Measurements from ENCODE around the gene DIRAS3.

DIRAS3 gene

DNA sequence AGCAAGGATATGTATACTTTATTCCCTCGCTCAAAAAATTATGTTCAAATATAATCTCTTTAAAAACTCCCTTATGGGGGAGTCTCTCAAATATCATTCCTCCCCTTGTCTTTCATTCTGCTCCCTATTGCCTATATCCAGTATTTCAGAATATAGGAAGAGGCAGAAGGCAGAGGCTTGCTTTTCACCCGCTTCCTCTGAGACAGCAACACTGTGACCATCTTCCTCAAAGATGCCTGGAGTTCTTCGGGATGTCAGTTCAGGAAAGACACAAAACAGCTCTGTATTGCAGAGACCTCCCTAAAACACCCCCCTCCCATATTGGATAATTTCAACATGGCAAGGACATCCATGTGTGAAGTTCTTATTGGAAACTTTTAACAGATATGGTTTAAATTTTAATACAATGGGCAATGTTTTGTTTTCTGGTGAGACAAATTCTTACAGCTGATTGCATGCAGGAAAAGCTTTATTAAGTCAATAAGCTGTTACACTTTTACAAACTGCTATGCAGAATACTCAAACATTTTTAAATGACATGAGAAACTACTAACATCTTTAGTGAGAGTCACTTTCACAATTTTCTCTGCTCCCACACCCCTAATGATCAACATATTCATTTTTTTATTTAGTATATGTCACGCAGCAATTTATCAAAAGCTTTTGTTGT, 4.8 kb downstream of the DIRAS3 start:
- Histone ChIP-seq H3K27ac (ENCODE audit: low read depth, low read length) (no peak overlapping the region), H3K18ac (ENCODE audit: low read length) (no peak overlapping the region), H3K4me2 (ENCODE audit: low read length) (no peak overlapping the region), H3K4ac (ENCODE audit: low read depth, low read length) (no peak overlapping the region), H4K8ac (ENCODE audit: low read depth, low read length) (no peak overlapping the region), H3K9me3 (ENCODE audit: insufficient read depth, low read depth, low read length) (peaks cover 4% of the 10 kb centered on the region), H2BK120ac (ENCODE audit: insufficient read depth, low read length, poor library complexity) (no peak overlapping the region), H3K14ac (ENCODE audit: low read length) (no peak overlapping the region), H3K9ac (ENCODE audit: low read length) (no peak overlapping the region), H3K4me1 (ENCODE audit: control insufficient read depth in 1 of 2, insufficient read depth in 2 of 2, low read length in 2 of 2) (peaks cover 0 to 3% of the 10 kb centered on the region in 2 experiments), H3K79me1 (ENCODE audit: low read length) (no peaks in the 10 kb centered on the region), H2BK12ac (ENCODE audit: low read length) (no peak overlapping the region), H3K27me3 (ENCODE audit: insufficient read depth, low read length) (no peaks in the 10 kb centered on the region), H2AFZ (ENCODE audit: insufficient read depth, low read length, poor library complexity) (no peak overlapping the region), H3K4me3 (ENCODE audit: low read depth, low read length) (no peak overlapping the region), H4K12ac (ENCODE audit: low read depth, low read length) (no peak overlapping the region), H3K79me2 (ENCODE audit: control insufficient read depth, insufficient read depth, low read length, poor library complexity) (no peaks in the 10 kb centered on the region), H2BK5ac (ENCODE audit: low read depth, low read length, poor library complexity) (no peak overlapping the region), H4K91ac (ENCODE audit: low read depth, low read length) (no peak overlapping the region), H2AK5ac (ENCODE audit: low read length) (no peak overlapping the region), H3K36me3 (ENCODE audit: control insufficient read depth in 1 of 2, insufficient read depth in 2 of 2, low read length in 2 of 2) (no peaks in the 10 kb centered on the region), H3K23ac (ENCODE audit: low read length) (no peak overlapping the region)
- no peak for DNase-seq
- WGBS (ENCODE audit: extremely low coverage, insufficient coverage, insufficient read length): no CpG with 5 or more reads among the region's 4 CpGs

DNA sequence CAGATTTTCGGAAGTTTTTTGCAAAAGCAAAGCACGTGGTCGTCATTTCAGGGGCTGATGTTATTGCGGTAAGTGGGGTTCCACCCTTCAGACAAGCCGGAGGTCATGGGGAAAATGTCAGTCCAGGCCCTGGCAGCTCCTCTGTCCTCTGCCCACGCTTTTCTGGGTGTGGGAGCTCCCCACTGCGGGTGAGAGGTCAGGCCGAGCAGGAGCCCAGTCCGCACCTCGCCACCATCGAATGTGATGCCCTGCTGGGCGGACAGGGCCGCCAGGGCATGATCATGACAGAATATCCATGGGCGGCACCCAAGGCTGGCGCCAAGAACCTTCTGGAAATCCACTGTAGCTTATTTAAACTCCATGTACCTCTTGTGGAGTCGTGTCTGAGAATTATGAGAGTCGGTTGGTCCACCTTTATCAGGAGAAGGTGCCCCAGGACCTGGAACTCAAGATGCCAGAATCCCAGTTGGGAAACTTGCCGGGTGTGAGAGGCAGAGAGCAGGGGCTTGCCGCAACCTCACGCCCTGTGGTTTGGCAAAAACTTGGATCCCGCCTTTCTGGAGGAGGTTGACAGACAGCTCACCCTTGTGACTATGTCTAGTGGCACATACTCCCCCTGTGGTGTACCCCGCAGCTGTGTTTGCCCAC, 6.9 kb downstream of the DIRAS3 start:
- no peak overlapping the region for H3K27ac ChIP-seq (ENCODE audit: low read depth, low read length)
- no peak overlapping the region for H3K4me3 ChIP-seq (ENCODE audit: low read depth, low read length)
- DNase-seq: no peak
- no peak overlapping the region for H3K4ac ChIP-seq (ENCODE audit: low read depth, low read length)
- peaks cover 2% of the 10 kb centered on the region for H3K9me3 ChIP-seq (ENCODE audit: insufficient read depth, low read depth, low read length)
- no peaks in the 10 kb centered on the region for H3K36me3 ChIP-seq (ENCODE audit: control insufficient read depth in 1 of 2, insufficient read depth in 2 of 2, low read length in 2 of 2)
- no peaks in the 10 kb centered on the region for H3K79me1 ChIP-seq (ENCODE audit: low read length)
- H3K9ac ChIP-seq (ENCODE audit: low read length): no peak overlapping the region
- no peak overlapping the region for H3K4me2 ChIP-seq (ENCODE audit: low read length)
- H3K27me3 ChIP-seq (ENCODE audit: insufficient read depth, low read length): no peaks in the 10 kb centered on the region
- no peaks in the 10 kb centered on the region for H3K4me1 ChIP-seq (ENCODE audit: control insufficient read depth in 1 of 2, insufficient read depth in 2 of 2, low read length in 2 of 2)
- no peak overlapping the region for H2AFZ ChIP-seq (ENCODE audit: insufficient read depth, low read length, poor library complexity)
- WGBS (ENCODE audit: extremely low coverage, insufficient coverage, insufficient read length): no CpG with 5 or more reads among the region's 22 CpGs
- H4K12ac ChIP-seq (ENCODE audit: low read depth, low read length): no peak overlapping the region
- H4K91ac ChIP-seq (ENCODE audit: low read depth, low read length): no peak overlapping the region
- no peak overlapping the region for H2AK5ac ChIP-seq (ENCODE audit: low read length)
- H3K18ac ChIP-seq (ENCODE audit: low read length): no peak overlapping the region
- H4K8ac ChIP-seq (ENCODE audit: low read depth, low read length): no peak overlapping the region
- no peak overlapping the region for H2BK120ac ChIP-seq (ENCODE audit: insufficient read depth, low read length, poor library complexity)
- no peak overlapping the region for H2BK5ac ChIP-seq (ENCODE audit: low read depth, low read length, poor library complexity)
- H3K14ac ChIP-seq (ENCODE audit: low read length): no peak overlapping the region
- H3K79me2 ChIP-seq (ENCODE audit: control insufficient read depth, insufficient read depth, low read length, poor library complexity): no peaks in the 10 kb centered on the region
- H3K23ac ChIP-seq (ENCODE audit: low read length): no peak overlapping the region
- H2BK12ac ChIP-seq (ENCODE audit: low read length): no peak overlapping the region

DNA sequence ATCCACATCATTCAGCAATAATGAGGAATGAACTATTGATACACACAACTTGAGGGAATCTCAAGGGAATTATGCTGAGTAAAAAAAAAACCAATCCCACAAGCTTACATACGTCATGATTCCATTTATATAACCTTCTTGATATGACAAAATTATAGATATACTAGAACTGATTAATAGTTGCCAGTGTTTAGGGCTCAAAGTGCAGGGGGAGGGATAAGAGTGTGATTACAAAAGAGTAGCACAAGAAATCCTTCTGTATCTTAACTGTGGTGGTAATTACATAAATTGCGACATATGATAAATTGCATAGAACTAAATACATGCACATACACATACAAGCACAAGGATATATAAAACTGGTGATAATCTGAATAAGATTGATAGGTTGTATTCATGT, 13.5 kb downstream of the DIRAS3 start:
- no peaks in the 10 kb centered on the region for H3K4me1 ChIP-seq (ENCODE audit: control insufficient read depth in 1 of 2, insufficient read depth in 2 of 2, low read length in 2 of 2)
- no peak for DNase-seq
- H4K91ac ChIP-seq (ENCODE audit: low read depth, low read length): no peak overlapping the region
- H3K4ac ChIP-seq (ENCODE audit: low read depth, low read length): no peak overlapping the region
- no peak overlapping the region for H3K18ac ChIP-seq (ENCODE audit: low read length)
- H3K23ac ChIP-seq (ENCODE audit: low read length): no peak overlapping the region
- WGBS (ENCODE audit: extremely low coverage, insufficient coverage, insufficient read length): no CpG with 5 or more reads among the region's 2 CpGs
- no peak overlapping the region for H3K27ac ChIP-seq (ENCODE audit: low read depth, low read length)
- H3K79me1 ChIP-seq (ENCODE audit: low read length): no peaks in the 10 kb centered on the region
- H4K12ac ChIP-seq (ENCODE audit: low read depth, low read length): no peak overlapping the region
- no peak overlapping the region for H2BK12ac ChIP-seq (ENCODE audit: low read length)
- no peak overlapping the region for H4K8ac ChIP-seq (ENCODE audit: low read depth, low read length)
- no peaks in the 10 kb centered on the region for H3K79me2 ChIP-seq (ENCODE audit: control insufficient read depth, insufficient read depth, low read length, poor library complexity)
- no peaks in the 10 kb centered on the region for H3K36me3 ChIP-seq (ENCODE audit: control insufficient read depth in 1 of 2, insufficient read depth in 2 of 2, low read length in 2 of 2)
- no peaks in the 10 kb centered on the region for H3K27me3 ChIP-seq (ENCODE audit: insufficient read depth, low read length)
- no peak overlapping the region for H3K4me3 ChIP-seq (ENCODE audit: low read depth, low read length)
- H2BK5ac ChIP-seq (ENCODE audit: low read depth, low read length, poor library complexity): no peak overlapping the region
- no peak overlapping the region for H2AFZ ChIP-seq (ENCODE audit: insufficient read depth, low read length, poor library complexity)
- H3K9me3 ChIP-seq (ENCODE audit: insufficient read depth, low read depth, low read length): no peaks in the 10 kb centered on the region
- H3K9ac ChIP-seq (ENCODE audit: low read length): no peak overlapping the region
- no peak overlapping the region for H3K4me2 ChIP-seq (ENCODE audit: low read length)
- H2BK120ac ChIP-seq (ENCODE audit: insufficient read depth, low read length, poor library complexity): no peak overlapping the region
- no peak overlapping the region for H2AK5ac ChIP-seq (ENCODE audit: low read length)
- no peak overlapping the region for H3K14ac ChIP-seq (ENCODE audit: low read length)

DNA sequence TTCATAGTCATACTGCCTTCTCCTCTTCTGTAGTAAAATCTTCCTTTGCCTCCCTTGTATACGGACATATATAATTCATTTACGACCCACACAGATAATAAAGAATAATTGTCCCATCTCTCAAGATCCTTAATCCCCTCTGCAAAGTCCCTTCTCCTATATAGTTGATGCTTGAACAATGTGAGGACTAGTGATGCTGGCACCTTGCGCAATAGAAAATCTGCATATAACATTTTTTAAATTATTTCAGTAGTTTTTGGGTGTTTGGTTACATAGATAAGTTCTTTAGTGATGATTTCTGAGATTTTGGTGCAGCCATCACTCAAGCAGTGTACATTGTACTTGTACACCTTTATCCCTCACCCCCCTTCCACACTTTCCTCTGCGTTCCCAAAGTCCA, 21.0 kb downstream of the DIRAS3 start:
- H3K9ac ChIP-seq (ENCODE audit: low read length): no peak overlapping the region
- H3K14ac ChIP-seq (ENCODE audit: low read length): no peak overlapping the region
- no peak overlapping the region for H3K4me3 ChIP-seq (ENCODE audit: low read depth, low read length)
- WGBS (ENCODE audit: extremely low coverage, insufficient coverage, insufficient read length): no CpG with 5 or more reads among the region's 4 CpGs
- no peak overlapping the region for H4K8ac ChIP-seq (ENCODE audit: low read depth, low read length)
- H3K79me2 ChIP-seq (ENCODE audit: control insufficient read depth, insufficient read depth, low read length, poor library complexity): no peaks in the 10 kb centered on the region
- no peak overlapping the region for H3K18ac ChIP-seq (ENCODE audit: low read length)
- no peak overlapping the region for H2BK5ac ChIP-seq (ENCODE audit: low read depth, low read length, poor library complexity)
- DNase-seq: peak in 1 of 2 donors; percentile 30
- H3K4ac ChIP-seq (ENCODE audit: low read depth, low read length): no peak overlapping the region
- H2BK120ac ChIP-seq (ENCODE audit: insufficient read depth, low read length, poor library complexity): no peak overlapping the region
- H2AFZ ChIP-seq (ENCODE audit: insufficient read depth, low read length, poor library complexity): no peak overlapping the region
- no peak overlapping the region for H3K23ac ChIP-seq (ENCODE audit: low read length)
- no peak overlapping the region for H4K12ac ChIP-seq (ENCODE audit: low read depth, low read length)
- H2AK5ac ChIP-seq (ENCODE audit: low read length): no peak overlapping the region
- H3K79me1 ChIP-seq (ENCODE audit: low read length): no peaks in the 10 kb centered on the region
- H3K4me1 ChIP-seq (ENCODE audit: control insufficient read depth in 1 of 2, insufficient read depth in 2 of 2, low read length in 2 of 2): no peaks in the 10 kb centered on the region
- no peaks in the 10 kb centered on the region for H3K9me3 ChIP-seq (ENCODE audit: insufficient read depth, low read depth, low read length)
- H3K4me2 ChIP-seq (ENCODE audit: low read length): no peak overlapping the region
- no peak overlapping the region for H3K27ac ChIP-seq (ENCODE audit: low read depth, low read length)
- H3K36me3 ChIP-seq (ENCODE audit: control insufficient read depth in 1 of 2, insufficient read depth in 2 of 2, low read length in 2 of 2): no peaks in the 10 kb centered on the region
- no peaks in the 10 kb centered on the region for H3K27me3 ChIP-seq (ENCODE audit: insufficient read depth, low read length)
- H2BK12ac ChIP-seq (ENCODE audit: low read length): no peak overlapping the region
- H4K91ac ChIP-seq (ENCODE audit: low read depth, low read length): no peak overlapping the region

Measured in trophoblast cell (in vitro differentiated cells and primary cell).